SK-N-MC (cell line): ENCODE data around the gene SCN4A.

Experiments used
- EZH2 ChIP-seq: fragments of 200-600 bp; sonication (generic); IDR thresholded peaks from one replicate; pipeline ENCODE4 v1.6.1; 2017; ENCODE audit warnings: antibody characterized with exemption
- POLR2AphosphoS5 ChIP-seq: IDR thresholded peaks from 2 replicates; pipeline ENCODE4 v1.6.1; 2012; ENCODE audit warnings: mild to moderate bottlenecking, low read depth, low read length, borderline replicate concordance

- TF ChIP-seq EZH2 = no peak
- no peak for TF ChIP-seq POLR2AphosphoS5
These were observed 35.4 kb downstream of the SCN4A start for GRCh38 chr17:63937319-63937718.
